ENCODE data around the gene CCDC157.

Gene CCDC157

DNA sequence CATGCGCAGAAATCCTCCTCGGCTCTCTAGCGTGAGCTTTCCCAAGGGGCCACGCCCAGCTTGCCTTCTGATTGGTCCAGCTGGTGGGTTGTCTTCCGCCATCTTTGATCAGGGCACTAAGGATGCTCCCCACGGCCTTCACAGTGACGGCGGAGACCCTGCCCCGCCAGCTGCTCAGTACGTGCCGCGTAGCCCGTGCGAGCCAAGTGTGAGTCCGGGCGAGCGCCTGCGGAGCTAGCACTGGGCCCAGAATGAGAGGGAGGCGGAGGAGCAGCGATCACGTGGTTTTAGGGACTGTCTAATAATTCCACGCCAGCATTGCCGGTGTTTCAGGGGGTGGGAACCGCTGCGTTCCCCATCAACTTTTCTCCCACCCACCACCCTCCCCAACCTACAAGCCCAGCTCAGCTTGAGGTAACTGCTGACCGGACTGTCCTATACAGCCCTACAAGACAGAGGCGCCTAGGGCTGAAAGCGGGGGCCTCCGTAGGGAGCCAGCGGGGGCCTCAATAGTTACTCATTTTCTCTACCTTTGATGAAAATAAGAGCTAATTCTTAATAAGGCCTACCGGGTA lies 67.2 kb downstream of the CCDC157 start:
- Histone ChIP-seq H3K9ac (no peak overlapping the region), H3K36me3 (ENCODE audit: control insufficient read depth, insufficient read depth, low read length) (no peaks in the 10 kb centered on the region), H3K27me3 (ENCODE audit: control insufficient read depth, insufficient read depth, low read length) (no peaks in the 10 kb centered on the region), H3K4me3 (ENCODE audit: low read depth, low read length) (peak overlapping the region; percentile 63), H3K4me2 (ENCODE audit: low read length) (peak overlapping the region; percentile 77), H2AFZ (peak overlapping the region; percentile 71), H3K27ac (peak overlapping the region; percentile 90), H3K9me3 (ENCODE audit: control insufficient read depth, low read length) (no peaks in the 10 kb centered on the region), H3K4me1 (peaks cover 6% of the 10 kb centered on the region), H3K79me2 (no peaks in the 10 kb centered on the region)
- TF ChIP-seq, protein P1, sequence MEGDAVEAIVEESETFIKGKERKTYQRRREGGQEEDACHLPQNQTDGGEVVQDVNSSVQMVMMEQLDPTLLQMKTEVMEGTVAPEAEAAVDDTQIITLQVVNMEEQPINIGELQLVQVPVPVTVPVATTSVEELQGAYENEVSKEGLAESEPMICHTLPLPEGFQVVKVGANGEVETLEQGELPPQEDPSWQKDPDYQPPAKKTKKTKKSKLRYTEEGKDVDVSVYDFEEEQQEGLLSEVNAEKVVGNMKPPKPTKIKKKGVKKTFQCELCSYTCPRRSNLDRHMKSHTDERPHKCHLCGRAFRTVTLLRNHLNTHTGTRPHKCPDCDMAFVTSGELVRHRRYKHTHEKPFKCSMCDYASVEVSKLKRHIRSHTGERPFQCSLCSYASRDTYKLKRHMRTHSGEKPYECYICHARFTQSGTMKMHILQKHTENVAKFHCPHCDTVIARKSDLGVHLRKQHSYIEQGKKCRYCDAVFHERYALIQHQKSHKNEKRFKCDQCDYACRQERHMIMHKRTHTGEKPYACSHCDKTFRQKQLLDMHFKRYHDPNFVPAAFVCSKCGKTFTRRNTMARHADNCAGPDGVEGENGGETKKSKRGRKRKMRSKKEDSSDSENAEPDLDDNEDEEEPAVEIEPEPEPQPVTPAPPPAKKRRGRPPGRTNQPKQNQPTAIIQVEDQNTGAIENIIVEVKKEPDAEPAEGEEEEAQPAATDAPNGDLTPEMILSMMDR (IDR thresholded peaks at IDR 0.05) = no peak

DNA sequence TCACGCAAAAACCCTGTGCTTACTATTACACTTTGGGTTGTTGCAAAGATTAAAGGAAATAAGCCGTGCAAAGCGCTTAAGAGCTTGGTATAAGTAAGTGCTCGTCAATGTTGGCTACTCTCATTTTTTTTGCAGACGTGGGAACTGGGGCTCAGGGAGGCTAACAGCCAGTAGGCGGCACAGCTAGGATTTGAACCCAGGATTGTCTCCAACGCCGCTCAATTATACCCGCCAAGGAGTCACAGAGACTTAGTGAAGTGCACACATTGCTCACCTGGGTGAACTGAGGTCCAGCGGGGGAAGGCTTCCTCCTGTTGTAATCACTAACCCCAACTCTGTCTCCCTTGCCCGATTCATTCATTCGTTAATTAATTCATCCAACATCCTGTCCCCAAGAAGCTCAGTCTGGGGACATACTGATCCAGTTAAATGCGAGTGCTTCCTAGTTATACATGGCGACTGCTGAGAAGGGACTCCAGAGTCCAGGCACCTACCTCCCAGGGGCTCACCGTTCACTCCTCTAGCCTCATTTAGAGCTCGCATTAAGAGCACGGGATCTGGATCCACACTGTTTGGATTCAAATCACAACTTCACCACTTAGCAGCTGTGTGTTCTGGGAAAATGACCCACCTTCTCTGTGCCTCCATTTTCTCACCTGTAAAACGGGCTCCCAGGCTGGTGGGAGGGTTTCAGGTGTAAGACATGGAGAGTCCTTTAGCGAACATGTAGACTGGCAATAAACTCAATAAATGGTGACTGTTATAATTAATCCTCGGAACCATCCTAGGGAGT lies 67.9 kb downstream of the CCDC157 start:
- TF ChIP-seq, protein P1 (IDR thresholded peaks at IDR 0.05) = no peak
- peak overlapping the region; percentile 63 for H3K4me3 ChIP-seq (ENCODE audit: low read depth, low read length)
- no peaks in the 10 kb centered on the region for H3K9me3 ChIP-seq (ENCODE audit: control insufficient read depth, low read length)
- H3K79me2 ChIP-seq = no peaks in the 10 kb centered on the region
- H3K27ac ChIP-seq = peak overlapping the region; percentile 90
- H3K4me2 ChIP-seq (ENCODE audit: low read length) = peak overlapping the region; percentile 77
- H3K27me3 ChIP-seq (ENCODE audit: control insufficient read depth, insufficient read depth, low read length) = no peaks in the 10 kb centered on the region
- peak overlapping the region; percentile 71 for H2AFZ ChIP-seq
- H3K9ac ChIP-seq = no peak overlapping the region
- H3K4me1 ChIP-seq = peaks cover 6% of the 10 kb centered on the region
- no peaks in the 10 kb centered on the region for H3K36me3 ChIP-seq (ENCODE audit: control insufficient read depth, insufficient read depth, low read length)

- no peaks in the 10 kb centered on the region for H3K9me3 ChIP-seq (ENCODE audit: control insufficient read depth, low read length)
- H3K36me3 ChIP-seq (ENCODE audit: control insufficient read depth, insufficient read depth, low read length) = no peaks in the 10 kb centered on the region
- H3K27me3 ChIP-seq (ENCODE audit: control insufficient read depth, insufficient read depth, low read length) = no peaks in the 10 kb centered on the region
- peak overlapping the region; percentile 80 for H3K4me2 ChIP-seq (ENCODE audit: low read length)
- H3K4me1 ChIP-seq = peaks cover 6% of the 10 kb centered on the region
- H3K79me2 ChIP-seq = no peaks in the 10 kb centered on the region
- no peak overlapping the region for H3K9ac ChIP-seq
- TF ChIP-seq, protein P1 (IDR thresholded peaks at IDR 0.05) = no peak
- peak overlapping the region; percentile 83 for H2AFZ ChIP-seq
- H3K4me3 ChIP-seq (ENCODE audit: low read depth, low read length) = peak overlapping the region; percentile 69
- H3K27ac ChIP-seq = peak overlapping the region; percentile 13
These were observed 68.5 kb downstream of the CCDC157 start for GRCh38 chr22:30425327-30425615.

- Histone ChIP-seq H3K9me3 (ENCODE audit: control insufficient read depth, low read length) (no peaks in the 10 kb centered on the region), H3K27ac (peak within 1 kb of the TSS; percentile 13), H3K36me3 (ENCODE audit: control insufficient read depth, insufficient read depth, low read length) (no peaks in the 10 kb centered on the region), H3K4me2 (ENCODE audit: low read length) (peak within 1 kb of the TSS; percentile 80), H3K9ac (no peak within 1 kb of the TSS), H3K4me1 (peaks cover 6% of the 10 kb centered on the region), H2AFZ (peak within 1 kb of the TSS; percentile 83), H3K4me3 (ENCODE audit: low read depth, low read length) (peak within 1 kb of the TSS; percentile 69), H3K27me3 (ENCODE audit: control insufficient read depth, insufficient read depth, low read length) (no peaks in the 10 kb centered on the region), H3K79me2 (no peaks in the 10 kb centered on the region)
- TF ChIP-seq, protein P1 (IDR thresholded peaks at IDR 0.05) = peak; percentile 9
These were observed 69.0 kb downstream of the CCDC157 start, which contains the start of gene MTFP1 for GRCh38 chr22:30425616-30426387. Gene MTFP1 (plus strand): TSS chr22:30425768. CDS start chr22:30425880, 112 bp downstream.
